AG04450 (cell line): Measurements from ENCODE around the gene HERC2. TPM values are rescaled to one million over a fixed set of nuclear protein-coding genes. Genes with fewer than 3 reads are reported as not detected.

Experiments
- CTCF ChIA-PET: fragments of 300-600, 350-600 bp; formaldehyde crosslinking; extraction: SDS; loops from one replicate; lab custom pipeline; 2022; ENCODE audit warnings: antibody characterized with exemption, inconsistent platforms; lab: Charles Lee
- POLR2A ChIA-PET: fragments of 350-600 bp; formaldehyde crosslinking; extraction: SDS; loops from one replicate; lab custom pipeline; 2021; ENCODE audit warnings: antibody characterized with exemption, inconsistent platforms; lab: Yijun Ruan, JAX
- DNase-seq: peaks from one replicate; pipeline ENCODE4 v3.0.0-alpha.2; 2011; ENCODE audit warnings: low read depth, low spot score
- H3K27ac ChIP-seq: one replicate; pipeline ENCODE4 v1.5.1; 2012; ENCODE audit warnings: low read depth, low read length, control low read depth
- H3K27me3 ChIP-seq: one replicate; pipeline ENCODE4 v1.6.0; 2012; ENCODE audit warnings: low read length; ENCODE audit not compliant: control insufficient read depth, insufficient read depth
- H3K4me3 ChIP-seq: 2 replicates; pipeline ENCODE4 v1.5.1; 2011; ENCODE audit warnings: mild to moderate bottlenecking, low read depth, low read length, control low read depth
- H3K9me3 ChIP-seq: 2 replicates; pipeline ENCODE4 v1.5.1; 2012; ENCODE audit warnings: low read length; ENCODE audit not compliant: control insufficient read depth, insufficient read depth
- polyA plus RNA-seq: library from polyadenylated mRNA; depleted of rRNA; stranded (reverse); fragments of >200 nt; gene quantifications from 2 replicates; pipeline ENCODE4 v1.2.3, GENCODE V29; 2011
- TF ChIP-seq, protein P1 (sequence below): IDR thresholded peaks from 2 replicates; pipeline ENCODE4 v1.5.1; 2011; ENCODE audit warnings: low read depth, low read length, control low read depth, inconsistent platforms

HERC2 gene
- polyA plus RNA-seq, 1 experiment, result 12.7 TPM

DNA sequence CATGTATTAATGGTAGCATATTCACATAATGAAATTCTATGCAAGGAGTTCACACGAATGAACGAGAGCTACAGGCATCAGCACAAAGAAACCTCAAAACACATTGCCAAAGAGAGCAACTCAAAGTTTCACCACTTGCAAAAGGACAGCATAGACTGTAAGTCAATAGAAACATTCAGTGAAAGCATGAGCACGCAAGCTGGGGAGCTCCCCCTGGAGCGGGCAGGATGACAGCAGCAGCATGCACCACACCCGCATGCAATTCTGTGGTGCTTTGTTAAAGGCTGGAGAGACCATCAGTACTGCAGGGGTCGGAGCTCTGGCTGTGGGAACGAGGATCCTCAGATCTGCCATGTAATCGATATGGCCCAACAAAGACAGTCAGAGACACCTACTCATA, 241.6 kb downstream of the HERC2 start:
- Histone ChIP-seq H3K27ac (no peak overlapping the region), H3K4me3 (no peak overlapping the region), H3K27me3 (peaks cover 4% of the 10 kb centered on the region), H3K9me3 (peaks cover 10% of the 10 kb centered on the region; the same call in 1 of the 2 replicates)
- TF ChIP-seq, protein P1, sequence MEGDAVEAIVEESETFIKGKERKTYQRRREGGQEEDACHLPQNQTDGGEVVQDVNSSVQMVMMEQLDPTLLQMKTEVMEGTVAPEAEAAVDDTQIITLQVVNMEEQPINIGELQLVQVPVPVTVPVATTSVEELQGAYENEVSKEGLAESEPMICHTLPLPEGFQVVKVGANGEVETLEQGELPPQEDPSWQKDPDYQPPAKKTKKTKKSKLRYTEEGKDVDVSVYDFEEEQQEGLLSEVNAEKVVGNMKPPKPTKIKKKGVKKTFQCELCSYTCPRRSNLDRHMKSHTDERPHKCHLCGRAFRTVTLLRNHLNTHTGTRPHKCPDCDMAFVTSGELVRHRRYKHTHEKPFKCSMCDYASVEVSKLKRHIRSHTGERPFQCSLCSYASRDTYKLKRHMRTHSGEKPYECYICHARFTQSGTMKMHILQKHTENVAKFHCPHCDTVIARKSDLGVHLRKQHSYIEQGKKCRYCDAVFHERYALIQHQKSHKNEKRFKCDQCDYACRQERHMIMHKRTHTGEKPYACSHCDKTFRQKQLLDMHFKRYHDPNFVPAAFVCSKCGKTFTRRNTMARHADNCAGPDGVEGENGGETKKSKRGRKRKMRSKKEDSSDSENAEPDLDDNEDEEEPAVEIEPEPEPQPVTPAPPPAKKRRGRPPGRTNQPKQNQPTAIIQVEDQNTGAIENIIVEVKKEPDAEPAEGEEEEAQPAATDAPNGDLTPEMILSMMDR, result no peak
- POLR2A ChIA-PET, result no interaction called here
- CTCF ChIA-PET, result interaction anchor here (1.3 kb wide), 1 partner anchor 46 kb away, joined by 3 read pairs; no protein-coding TSS in a partner anchor
- DNase-seq, result no peak

DNA sequence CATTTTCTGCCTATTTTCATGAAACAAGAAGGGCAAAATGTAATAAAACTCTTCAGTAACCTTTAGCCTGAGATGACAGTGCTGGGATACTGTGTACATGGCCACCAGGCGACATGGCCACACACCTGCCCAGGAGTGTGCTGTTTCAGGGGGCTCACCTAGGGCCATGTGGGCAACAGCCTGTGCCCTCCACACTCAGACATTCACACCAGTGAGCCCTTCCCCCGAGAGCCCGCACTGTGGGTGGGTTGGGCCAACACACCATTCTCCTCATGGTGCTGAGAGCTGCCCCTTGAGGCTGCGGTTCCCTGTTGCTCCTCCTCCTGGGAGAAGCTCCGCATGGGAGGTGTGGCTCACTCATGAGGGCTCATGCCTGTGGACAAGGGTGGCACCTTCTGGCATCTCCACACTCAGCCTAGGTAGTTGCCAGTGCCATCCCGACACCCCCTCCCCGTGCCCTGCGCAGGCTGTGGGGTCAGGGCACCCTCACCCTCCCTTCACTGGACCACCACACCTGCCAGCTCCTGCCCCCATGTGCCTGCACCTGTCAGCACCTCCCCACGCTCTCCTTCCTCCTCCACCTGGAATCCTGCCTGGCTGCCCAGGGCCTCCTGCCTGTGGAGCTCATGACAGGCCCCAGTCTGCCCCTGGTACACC, 242.5 kb downstream of the HERC2 start:
- Histone ChIP-seq H3K27ac (no peak overlapping the region), H3K4me3 (no peak overlapping the region), H3K9me3 (peaks cover 6% of the 10 kb centered on the region; the same call in 1 of the 2 replicates), H3K27me3 (peaks cover 4% of the 10 kb centered on the region)
- POLR2A ChIA-PET, result no interaction called here
- TF ChIP-seq, protein P1, result no peak
- CTCF ChIA-PET, result interaction anchor here (1.3 kb wide), 1 partner anchor 47 kb away, joined by 3 read pairs; no protein-coding TSS in a partner anchor
- DNase-seq, result no peak

DNA sequence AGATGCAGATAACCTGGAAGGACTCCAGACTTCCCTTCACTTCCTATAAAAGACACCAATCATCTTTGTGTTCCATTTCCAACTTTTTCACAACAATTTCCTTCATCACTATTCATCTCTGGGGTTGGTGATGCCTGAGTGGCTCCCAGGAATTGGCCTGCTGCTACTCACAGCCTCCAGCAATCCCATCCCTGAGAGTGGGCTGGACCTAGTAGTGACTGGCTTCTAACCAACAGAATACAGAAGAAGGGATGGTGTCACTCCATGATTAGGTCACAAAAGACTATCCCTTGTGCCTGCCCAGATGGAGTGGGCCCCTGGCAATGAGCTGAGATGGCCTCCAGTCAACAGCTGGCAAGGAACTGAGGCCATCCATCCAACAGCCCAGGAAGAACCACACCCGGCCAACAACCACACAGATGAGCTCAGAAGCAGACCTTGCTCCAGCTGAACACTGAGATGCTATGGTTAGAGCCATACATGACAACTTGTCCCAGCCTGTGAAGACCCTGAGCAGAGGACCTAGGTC, 243.7 kb downstream of the HERC2 start:
- TF ChIP-seq, protein P1, result no peak
- Histone ChIP-seq H3K27me3 (peaks cover 4% of the 10 kb centered on the region), H3K9me3 (peaks cover 3% of the 10 kb centered on the region; the same call in 1 of the 2 replicates), H3K27ac (no peak overlapping the region), H3K4me3 (no peak overlapping the region)
- DNase-seq, result no peak
- POLR2A ChIA-PET, result no interaction called here
- CTCF ChIA-PET, result no interaction called here

DNA sequence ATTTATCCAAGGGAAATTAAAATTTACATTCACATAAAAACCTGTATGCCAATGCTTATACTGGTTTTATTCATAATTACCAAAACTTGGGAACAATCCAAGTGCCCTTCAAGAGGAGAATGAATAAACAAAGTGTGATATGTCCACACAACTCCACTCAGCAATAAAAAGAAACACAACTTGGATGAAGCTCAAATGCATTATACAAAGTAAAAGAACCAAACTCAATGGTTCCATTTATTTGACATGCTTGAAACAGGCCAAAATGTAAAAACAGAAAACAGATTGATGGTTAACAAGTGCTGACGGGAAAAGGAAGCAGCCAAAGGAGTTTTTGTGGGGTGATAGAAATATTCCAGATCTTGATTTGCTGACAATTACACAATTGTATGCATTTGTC, 246.4 kb downstream of the HERC2 start:
- H3K9me3 ChIP-seq, result no peaks in the 10 kb centered on the region; the same call in 1 of the 2 replicates
- POLR2A ChIA-PET, result no interaction called here
- CTCF ChIA-PET, result no interaction called here
- TF ChIP-seq, protein P1, result no peak
- no peak for DNase-seq
- peaks cover 3% of the 10 kb centered on the region for H3K27me3 ChIP-seq
- H3K4me3 ChIP-seq, result no peak overlapping the region
- H3K27ac ChIP-seq, result no peak overlapping the region

DNA sequence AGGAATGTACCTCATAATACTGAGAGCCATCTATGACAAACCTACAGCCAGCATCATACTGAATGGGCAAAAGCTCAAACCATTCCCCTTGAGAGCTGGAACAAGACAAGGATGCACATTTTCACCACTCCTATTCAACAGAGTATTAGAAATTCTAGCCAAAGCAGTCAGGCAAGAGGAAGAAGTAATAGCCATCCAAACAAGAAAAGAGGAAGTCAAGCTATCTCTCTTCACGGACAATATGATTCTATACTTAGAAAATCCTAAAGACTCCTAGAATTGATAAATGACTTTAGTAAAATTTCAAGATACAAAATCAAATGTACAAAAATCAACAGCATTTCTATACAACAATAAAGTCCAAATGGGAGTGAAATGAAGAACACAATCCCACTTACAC, 253.0 kb downstream of the HERC2 start:
- Histone ChIP-seq H3K27me3 (no peaks in the 10 kb centered on the region), H3K9me3 (no peaks in the 10 kb centered on the region; the same call in 1 of the 2 replicates), H3K4me3 (no peak overlapping the region), H3K27ac (no peak overlapping the region)
- ChIA-PET POLR2A (no interaction called here), CTCF (no interaction called here)
- no peak for DNase-seq
- TF ChIP-seq, protein P1, result no peak
